ENCODE results near the gene TOMT.
"Not testable (repeated sequence)": the region's sequence is repeated elsewhere in the genome, so short reads cannot be mapped to it uniquely, and the experiment has no call there.

TOMT gene

GRCh38 chr11:72144807-72145565 lies 39.3 kb downstream of the TOMT start:
- H3K9me3 ChIP-seq, result no peaks in the 10 kb centered on the region
- H3K4me1 ChIP-seq, result no peaks in the 10 kb centered on the region
- TF ChIP-seq CTCF (IDR thresholded peaks at IDR 0.05; ENCODE audit: low read depth, low read length), result no peak
- H3K27me3 ChIP-seq, result no peaks in the 10 kb centered on the region
- H3K4me3 ChIP-seq (ENCODE audit: low read depth, low read length), result no peak overlapping the region
- no peak for DNase-seq
- no peaks in the 10 kb centered on the region for H3K36me3 ChIP-seq

GRCh38 chr11:72146625-72147024 lies 40.9 kb downstream of the TOMT start:
- no peak for DNase-seq
- no peak for TF ChIP-seq CTCF (IDR thresholded peaks at IDR 0.05; ENCODE audit: low read depth, low read length)
- Histone ChIP-seq H3K36me3 (no peaks in the 10 kb centered on the region), H3K4me3 (ENCODE audit: low read depth, low read length) (no peak overlapping the region), H3K4me1 (no peaks in the 10 kb centered on the region), H3K9me3 (no peaks in the 10 kb centered on the region), H3K27me3 (no peaks in the 10 kb centered on the region)

GRCh38 chr11:72150882-72151281 lies 45.2 kb downstream of the TOMT start:
- H3K4me1 ChIP-seq, result peaks cover 5% of the 10 kb centered on the region
- H3K36me3 ChIP-seq, result no peaks in the 10 kb centered on the region
- no peak for TF ChIP-seq CTCF (IDR thresholded peaks at IDR 0.05; ENCODE audit: low read depth, low read length)

GRCh38 chr11:72153874-72154273 lies 48.1 kb downstream of the TOMT start:
- not testable (repeated sequence) for H3K9me3 ChIP-seq; H3K27me3 ChIP-seq; H3K4me3 ChIP-seq (ENCODE audit: low read depth, low read length); H3K4me1 ChIP-seq; DNase-seq; H3K36me3 ChIP-seq

More at GRCh38 chr11:72150882-72151281, 45.2 kb downstream of the TOMT start:
- Histone ChIP-seq H3K4me3 (ENCODE audit: low read depth, low read length) (no peak overlapping the region), H3K9me3 (no peaks in the 10 kb centered on the region), H3K27me3 (no peaks in the 10 kb centered on the region)
- no peak for DNase-seq

GRCh38 chr11:72154816-72155215 lies 49.1 kb downstream of the TOMT start:
- no peak for DNase-seq

GRCh38 chr11:72155751-72156150 lies 50.0 kb downstream of the TOMT start:
- Histone ChIP-seq H3K36me3 (no peaks in the 10 kb centered on the region), H3K4me1 (peaks cover 5% of the 10 kb centered on the region), H3K27me3 (no peaks in the 10 kb centered on the region), H3K4me3 (ENCODE audit: low read depth, low read length) (no peak overlapping the region), H3K9me3 (no peaks in the 10 kb centered on the region)
- no peak for DNase-seq
- TF ChIP-seq CTCF (IDR thresholded peaks at IDR 0.05; ENCODE audit: low read depth, low read length), result no peak

More at GRCh38 chr11:72154816-72155215, 49.1 kb downstream of the TOMT start:
- H3K9me3 ChIP-seq, result no peaks in the 10 kb centered on the region
- peaks cover 5% of the 10 kb centered on the region for H3K4me1 ChIP-seq
- H3K4me3 ChIP-seq (ENCODE audit: low read depth, low read length), result no peak overlapping the region
- no peaks in the 10 kb centered on the region for H3K27me3 ChIP-seq
- no peaks in the 10 kb centered on the region for H3K36me3 ChIP-seq
- no peak for TF ChIP-seq CTCF (IDR thresholded peaks at IDR 0.05; ENCODE audit: low read depth, low read length)

Measured in BE2C (cell line).